Measurements from ENCODE around the gene RXFP2.

GRCh38 chr13:31786011-31786410 is 46.7 kb downstream of the RXFP2 start:
- no peak for TF ChIP-seq ZNF8 (CRISPR knock-in tag; IDR thresholded peaks at IDR 0.05)
- no peak for TF ChIP-seq TOX (CRISPR knock-in tag; IDR thresholded peaks at IDR 0.05; ENCODE audit: borderline replicate concordance)

All from SK-N-SH treated with all-trans-retinoic acid at 6 μM for 48 hours (cell line).